GM23338 (cell line): ENCODE measurements around the gene SPRY4. TPM values are rescaled to one million over a fixed set of nuclear protein-coding genes. Genes with fewer than 3 reads are reported as not detected.

Experiments
- ATAC-seq: fragments of 200-7000 bp; cut with Tn5 transposase; 3 replicates; pipeline ENCODE4 v1.9.1; 2020
- DNase-seq: peaks from one replicate; pipeline ENCODE4 v3.0.0-alpha.2; 2015; ENCODE audit warnings: low spot score
- H2AFZ ChIP-seq: fragments of 200-600 bp; sonication (generic); 2 replicates; pipeline ENCODE4 v1.8.0; 2016; ENCODE audit warnings: antibody characterized with exemption, mild to moderate bottlenecking, moderate library complexity
- H3F3A ChIP-seq: fragments of 200-600 bp; sonication (generic); replicated peaks from 2 replicates; pipeline ENCODE4 v1.8.0; 2017; ENCODE audit warnings: antibody characterized with exemption, mixed run types, low read depth
- H3K27ac ChIP-seq: fragments of 200-600 bp; sonication (generic); 2 replicates; pipeline ENCODE4 v1.6.1; 2016; ENCODE audit warnings: low read depth
- H3K27me3 ChIP-seq: fragments of 200-600 bp; sonication (generic); 2 replicates; pipeline ENCODE4 v1.8.0; 2016; ENCODE audit warnings: mild to moderate bottlenecking, mixed run types, moderate library complexity; ENCODE audit not compliant: insufficient read depth
- H3K36me3 ChIP-seq: fragments of 200-600 bp; sonication (generic); 2 replicates; pipeline ENCODE4 v1.8.0; 2016; ENCODE audit warnings: mild to moderate bottlenecking; ENCODE audit not compliant: insufficient read depth
- H3K4me1 ChIP-seq: fragments of 200-600 bp; sonication (generic); 2 replicates; pipeline ENCODE4 v1.8.0; 2016; ENCODE audit warnings: mild to moderate bottlenecking, moderate library complexity; ENCODE audit not compliant: insufficient read depth
- H3K4me2 ChIP-seq: fragments of 200-600 bp; sonication (generic); 2 replicates; pipeline ENCODE4 v1.7.1; 2017; ENCODE audit warnings: mixed run types
- H3K4me3 ChIP-seq: fragments of 200-600 bp; sonication (generic); 2 replicates; pipeline ENCODE4 v1.6.1; 2016; ENCODE audit warnings: mixed run types
- H3K79me2 ChIP-seq: fragments of 200-600 bp; sonication (generic); replicated peaks from 2 replicates; pipeline ENCODE4 v1.8.0; 2017; ENCODE audit warnings: mild to moderate bottlenecking; ENCODE audit not compliant: insufficient read depth
- H3K9me2 ChIP-seq: fragments of 200-600 bp; sonication (generic); 2 replicates; pipeline ENCODE4 v1.8.0; 2017; ENCODE audit not compliant: insufficient read depth
- H4K20me1 ChIP-seq: fragments of 200-600 bp; sonication (generic); replicated peaks from 2 replicates; pipeline ENCODE4 v1.8.0; 2017; ENCODE audit warnings: mild to moderate bottlenecking; ENCODE audit not compliant: insufficient read depth
- H3K27ac Mint-ChIP-seq: 2 replicates; pipeline ENCODE4 v1.8.0; 2020; ENCODE audit warnings: inconsistent platforms, mild to moderate bottlenecking, moderate library complexity, mixed read lengths
- H3K27me3 Mint-ChIP-seq: 3 replicates; pipeline ENCODE4 v1.8.0; 2022; ENCODE audit warnings: low read depth, mild to moderate bottlenecking, moderate library complexity, mixed read lengths, inconsistent platforms; ENCODE audit not compliant: insufficient read depth, poor library complexity
- H3K36me3 Mint-ChIP-seq: 3 replicates; pipeline ENCODE4 v1.8.0; 2021; ENCODE audit warnings: low read depth, mild to moderate bottlenecking, inconsistent platforms, moderate library complexity, mixed read lengths
- H3K4me1 Mint-ChIP-seq: 3 replicates; pipeline ENCODE4 v1.8.0; 2020; ENCODE audit warnings: mild to moderate bottlenecking, inconsistent platforms, mixed read lengths
- H3K4me3 Mint-ChIP-seq: 3 replicates; pipeline ENCODE4 v1.8.0; 2021; ENCODE audit warnings: moderate library complexity, mild to moderate bottlenecking, inconsistent platforms, mixed read lengths
- H3K9me3 Mint-ChIP-seq: 3 replicates; pipeline ENCODE4 v1.8.0; 2020; ENCODE audit warnings: moderate library complexity, mild to moderate bottlenecking, inconsistent platforms, mixed read lengths
- CREB1 ChIP-seq: fragments of 250-450 bp; sonication (Bioruptor Pico); IDR thresholded peaks from 2 replicates; pipeline ENCODE4 v1.5.0; 2020; ENCODE audit warnings: low read depth, mild to moderate bottlenecking, moderate library complexity
- EZH2 ChIP-seq: fragments of 200-600 bp; sonication (generic); IDR thresholded peaks from one replicate; pipeline ENCODE4 v1.8.0; 2017; ENCODE audit warnings: antibody characterized with exemption, mild to moderate bottlenecking, low read depth; ENCODE audit not compliant: unreplicated experiment
- JUNB ChIP-seq: IDR thresholded peaks from one replicate; pipeline ENCODE4 v1.6.1; 2016; ENCODE audit warnings: antibody characterized with exemption; ENCODE audit not compliant: unreplicated experiment
- NANOG ChIP-seq: IDR thresholded peaks from 2 replicates; pipeline ENCODE4 v1.6.1; 2016; ENCODE audit warnings: antibody characterized with exemption, borderline replicate concordance
- STAT1 ChIP-seq: IDR thresholded peaks from one replicate; pipeline ENCODE4 v1.6.1; 2016; ENCODE audit warnings: antibody characterized with exemption; ENCODE audit not compliant: unreplicated experiment
- ZNF114 ChIP-seq: fragments of 250-450 bp; sonication (Bioruptor Pico); IDR thresholded peaks from 2 replicates; pipeline ENCODE4 v1.5.0; 2020; ENCODE audit warnings: mild to moderate bottlenecking, moderate library complexity
- polyA plus RNA-seq: library from polyadenylated mRNA; unstranded; fragments of >200 nt; fragmentation: Nextera tagmentation; extraction: Ambion mirVana; gene quantifications from 2 replicates; pipeline ENCODE4 v1.2.1, GENCODE V29; 2016
- total RNA-seq: library from RNA; depleted of rRNA; stranded (reverse); fragments of >200 nt; shearing (Covaris generic); gene quantifications from 2 replicates; pipeline ENCODE4 v1.2.3, GENCODE V29; 2014
- TF ChIP-seq, protein P1 (sequence below): IDR thresholded peaks from 2 replicates; pipeline ENCODE4 v1.6.1; 2016; ENCODE audit warnings: antibody characterized with exemption
- TF ChIP-seq, protein P2 (sequence below): fragments of 250-450 bp; sonication (Bioruptor Pico); IDR thresholded peaks from 2 replicates; pipeline ENCODE4 v1.5.0; 2020; ENCODE audit warnings: mild to moderate bottlenecking, moderate library complexity
- TF ChIP-seq, protein P3 (sequence below), 2 experiments: fragments of 200-600 bp in 1 of 2; sonication (generic) in 1 of 2; conservative IDR thresholded peaks; 2 replicates each; pipeline versions ENCODE4 v1.5.1 to v1.6.1; 2016 to 2017; ENCODE audit warnings: antibody characterized with exemption in 2 of 2, low read depth in 2 of 2, mild to moderate bottlenecking in 2 of 2, moderate library complexity in 1 of 2

SPRY4 gene
- total and polyA plus RNA-seq, 2 experiments from 2014 or later = 70.6 to 240 TPM

DNA sequence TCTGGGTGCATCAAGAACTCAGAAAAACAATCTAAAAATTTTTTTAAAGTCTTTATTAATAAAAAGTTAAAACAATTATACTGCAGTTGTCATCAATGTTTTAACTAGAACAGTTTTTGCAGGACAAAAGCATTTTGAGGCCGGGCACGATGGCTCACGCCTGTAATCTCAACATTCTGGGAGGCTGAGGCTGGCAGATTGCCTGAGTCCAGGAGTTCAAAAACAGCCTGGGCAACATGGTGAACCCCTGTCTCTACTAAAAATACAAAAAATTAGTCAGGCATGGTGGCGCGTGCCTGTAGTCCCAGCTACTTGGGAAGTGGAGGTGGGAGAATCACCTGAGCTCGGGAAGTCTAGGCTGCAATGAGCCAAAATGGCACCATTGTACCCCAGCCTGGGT, 5.2 kb upstream of the SPRY4 start (continued):
- TF ChIP-seq, protein P1, sequence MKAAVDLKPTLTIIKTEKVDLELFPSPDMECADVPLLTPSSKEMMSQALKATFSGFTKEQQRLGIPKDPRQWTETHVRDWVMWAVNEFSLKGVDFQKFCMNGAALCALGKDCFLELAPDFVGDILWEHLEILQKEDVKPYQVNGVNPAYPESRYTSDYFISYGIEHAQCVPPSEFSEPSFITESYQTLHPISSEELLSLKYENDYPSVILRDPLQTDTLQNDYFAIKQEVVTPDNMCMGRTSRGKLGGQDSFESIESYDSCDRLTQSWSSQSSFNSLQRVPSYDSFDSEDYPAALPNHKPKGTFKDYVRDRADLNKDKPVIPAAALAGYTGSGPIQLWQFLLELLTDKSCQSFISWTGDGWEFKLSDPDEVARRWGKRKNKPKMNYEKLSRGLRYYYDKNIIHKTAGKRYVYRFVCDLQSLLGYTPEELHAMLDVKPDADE = no peak
- TF ChIP-seq NANOG = no peak
- TF ChIP-seq EZH2 = no peak
- no peak for TF ChIP-seq STAT1
- no peak for TF ChIP-seq ZNF114 (CRISPR knock-in tag)

GRCh38 chr5:142327111-142327842, 2.5 kb upstream of the SPRY4 start:
- peaks cover 39% of the 10 kb centered on the region for H3K4me1 ChIP-seq
- H2AFZ ChIP-seq = no peak overlapping the region
- peak; percentile 65 for DNase-seq
- H3K9me2 ChIP-seq = peaks cover 6% of the 10 kb centered on the region
- peak overlapping the region; percentile 100 for H3K4me2 ChIP-seq
- peaks cover 24% of the 10 kb centered on the region for H3K36me3 Mint-ChIP-seq
- H3K27me3 ChIP-seq = no peaks in the 10 kb centered on the region
- H3K27me3 Mint-ChIP-seq = peaks cover 22% of the 10 kb centered on the region
- H3K4me3 Mint-ChIP-seq = peak overlapping the region; percentile 100
- H3K9me3 Mint-ChIP-seq = peaks cover 7% of the 10 kb centered on the region
- H4K20me1 ChIP-seq = peaks cover 21% of the 10 kb centered on the region
- TF ChIP-seq, protein P1 = no peak
- TF ChIP-seq CREB1 (CRISPR knock-in tag) = peak; percentile 11; the same call in 1 of the 2 replicates
- no peak for TF ChIP-seq JUNB
- TF ChIP-seq, protein P2, sequence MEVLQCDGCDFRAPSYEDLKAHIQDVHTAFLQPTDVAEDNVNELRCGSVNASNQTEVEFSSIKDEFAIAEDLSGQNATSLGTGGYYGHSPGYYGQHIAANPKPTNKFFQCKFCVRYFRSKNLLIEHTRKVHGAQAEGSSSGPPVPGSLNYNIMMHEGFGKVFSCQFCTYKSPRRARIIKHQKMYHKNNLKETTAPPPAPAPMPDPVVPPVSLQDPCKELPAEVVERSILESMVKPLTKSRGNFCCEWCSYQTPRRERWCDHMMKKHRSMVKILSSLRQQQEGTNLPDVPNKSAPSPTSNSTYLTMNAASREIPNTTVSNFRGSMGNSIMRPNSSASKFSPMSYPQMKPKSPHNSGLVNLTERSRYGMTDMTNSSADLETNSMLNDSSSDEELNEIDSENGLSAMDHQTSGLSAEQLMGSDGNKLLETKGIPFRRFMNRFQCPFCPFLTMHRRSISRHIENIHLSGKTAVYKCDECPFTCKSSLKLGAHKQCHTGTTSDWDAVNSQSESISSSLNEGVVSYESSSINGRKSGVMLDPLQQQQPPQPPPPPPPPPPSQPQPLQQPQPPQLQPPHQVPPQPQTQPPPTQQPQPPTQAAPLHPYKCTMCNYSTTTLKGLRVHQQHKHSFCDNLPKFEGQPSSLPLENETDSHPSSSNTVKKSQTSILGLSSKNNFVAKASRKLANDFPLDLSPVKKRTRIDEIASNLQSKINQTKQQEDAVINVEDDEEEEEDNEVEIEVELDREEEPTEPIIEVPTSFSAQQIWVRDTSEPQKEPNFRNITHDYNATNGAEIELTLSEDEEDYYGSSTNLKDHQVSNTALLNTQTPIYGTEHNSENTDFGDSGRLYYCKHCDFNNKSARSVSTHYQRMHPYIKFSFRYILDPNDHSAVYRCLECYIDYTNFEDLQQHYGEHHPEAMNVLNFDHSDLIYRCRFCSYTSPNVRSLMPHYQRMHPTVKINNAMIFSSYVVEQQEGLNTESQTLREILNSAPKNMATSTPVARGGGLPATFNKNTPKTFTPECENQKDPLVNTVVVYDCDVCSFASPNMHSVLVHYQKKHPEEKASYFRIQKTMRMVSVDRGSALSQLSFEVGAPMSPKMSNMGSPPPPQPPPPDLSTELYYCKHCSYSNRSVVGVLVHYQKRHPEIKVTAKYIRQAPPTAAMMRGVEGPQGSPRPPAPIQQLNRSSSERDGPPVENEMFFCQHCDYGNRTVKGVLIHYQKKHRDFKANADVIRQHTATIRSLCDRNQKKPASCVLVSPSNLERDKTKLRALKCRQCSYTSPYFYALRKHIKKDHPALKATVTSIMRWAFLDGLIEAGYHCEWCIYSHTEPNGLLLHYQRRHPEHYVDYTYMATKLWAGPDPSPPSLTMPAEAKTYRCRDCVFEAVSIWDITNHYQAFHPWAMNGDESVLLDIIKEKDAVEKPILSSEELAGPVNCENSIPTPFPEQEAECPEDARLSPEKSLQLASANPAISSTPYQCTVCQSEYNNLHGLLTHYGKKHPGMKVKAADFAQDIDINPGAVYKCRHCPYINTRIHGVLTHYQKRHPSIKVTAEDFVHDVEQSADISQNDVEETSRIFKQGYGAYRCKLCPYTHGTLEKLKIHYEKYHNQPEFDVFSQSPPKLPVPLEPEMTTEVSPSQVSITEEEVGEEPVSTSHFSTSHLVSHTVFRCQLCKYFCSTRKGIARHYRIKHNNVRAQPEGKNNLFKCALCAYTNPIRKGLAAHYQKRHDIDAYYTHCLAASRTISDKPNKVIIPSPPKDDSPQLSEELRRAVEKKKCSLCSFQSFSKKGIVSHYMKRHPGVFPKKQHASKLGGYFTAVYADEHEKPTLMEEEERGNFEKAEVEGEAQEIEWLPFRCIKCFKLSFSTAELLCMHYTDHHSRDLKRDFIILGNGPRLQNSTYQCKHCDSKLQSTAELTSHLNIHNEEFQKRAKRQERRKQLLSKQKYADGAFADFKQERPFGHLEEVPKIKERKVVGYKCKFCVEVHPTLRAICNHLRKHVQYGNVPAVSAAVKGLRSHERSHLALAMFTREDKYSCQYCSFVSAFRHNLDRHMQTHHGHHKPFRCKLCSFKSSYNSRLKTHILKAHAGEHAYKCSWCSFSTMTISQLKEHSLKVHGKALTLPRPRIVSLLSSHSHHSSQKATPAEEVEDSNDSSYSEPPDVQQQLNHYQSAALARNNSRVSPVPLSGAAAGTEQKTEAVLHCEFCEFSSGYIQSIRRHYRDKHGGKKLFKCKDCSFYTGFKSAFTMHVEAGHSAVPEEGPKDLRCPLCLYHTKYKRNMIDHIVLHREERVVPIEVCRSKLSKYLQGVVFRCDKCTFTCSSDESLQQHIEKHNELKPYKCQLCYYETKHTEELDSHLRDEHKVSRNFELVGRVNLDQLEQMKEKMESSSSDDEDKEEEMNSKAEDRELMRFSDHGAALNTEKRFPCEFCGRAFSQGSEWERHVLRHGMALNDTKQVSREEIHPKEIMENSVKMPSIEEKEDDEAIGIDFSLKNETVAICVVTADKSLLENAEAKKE (CRISPR knock-in tag) = peak; percentile 12; the same call in 1 of the 2 replicates
- TF ChIP-seq, protein P3, sequence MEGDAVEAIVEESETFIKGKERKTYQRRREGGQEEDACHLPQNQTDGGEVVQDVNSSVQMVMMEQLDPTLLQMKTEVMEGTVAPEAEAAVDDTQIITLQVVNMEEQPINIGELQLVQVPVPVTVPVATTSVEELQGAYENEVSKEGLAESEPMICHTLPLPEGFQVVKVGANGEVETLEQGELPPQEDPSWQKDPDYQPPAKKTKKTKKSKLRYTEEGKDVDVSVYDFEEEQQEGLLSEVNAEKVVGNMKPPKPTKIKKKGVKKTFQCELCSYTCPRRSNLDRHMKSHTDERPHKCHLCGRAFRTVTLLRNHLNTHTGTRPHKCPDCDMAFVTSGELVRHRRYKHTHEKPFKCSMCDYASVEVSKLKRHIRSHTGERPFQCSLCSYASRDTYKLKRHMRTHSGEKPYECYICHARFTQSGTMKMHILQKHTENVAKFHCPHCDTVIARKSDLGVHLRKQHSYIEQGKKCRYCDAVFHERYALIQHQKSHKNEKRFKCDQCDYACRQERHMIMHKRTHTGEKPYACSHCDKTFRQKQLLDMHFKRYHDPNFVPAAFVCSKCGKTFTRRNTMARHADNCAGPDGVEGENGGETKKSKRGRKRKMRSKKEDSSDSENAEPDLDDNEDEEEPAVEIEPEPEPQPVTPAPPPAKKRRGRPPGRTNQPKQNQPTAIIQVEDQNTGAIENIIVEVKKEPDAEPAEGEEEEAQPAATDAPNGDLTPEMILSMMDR (conservative IDR thresholded peaks at IDR 0.05; ENCODE audit: low read depth in 2 of 2) = no peak
- peaks cover 65% of the 10 kb centered on the region for H3K79me2 ChIP-seq
- H3K36me3 ChIP-seq = peaks cover 13% of the 10 kb centered on the region; the same call in 1 of the 2 replicates
- H3K4me1 Mint-ChIP-seq = peaks cover 42% of the 10 kb centered on the region
- peak; percentile 4 for ATAC-seq
- H3K27ac Mint-ChIP-seq = peak overlapping the region; percentile 90
- peaks cover 34% of the 10 kb centered on the region for H3F3A ChIP-seq
- H3K4me3 ChIP-seq = peak overlapping the region; percentile 98
- H3K27ac ChIP-seq = peak overlapping the region; percentile 100
